ENCODE data around the gene CYYR1. TPM values are rescaled to one million over a fixed set of nuclear protein-coding genes. Genes with fewer than 3 reads are reported as not detected.

The CYYR1 gene
- total RNA-seq, 1 donor = not detected

DNA sequence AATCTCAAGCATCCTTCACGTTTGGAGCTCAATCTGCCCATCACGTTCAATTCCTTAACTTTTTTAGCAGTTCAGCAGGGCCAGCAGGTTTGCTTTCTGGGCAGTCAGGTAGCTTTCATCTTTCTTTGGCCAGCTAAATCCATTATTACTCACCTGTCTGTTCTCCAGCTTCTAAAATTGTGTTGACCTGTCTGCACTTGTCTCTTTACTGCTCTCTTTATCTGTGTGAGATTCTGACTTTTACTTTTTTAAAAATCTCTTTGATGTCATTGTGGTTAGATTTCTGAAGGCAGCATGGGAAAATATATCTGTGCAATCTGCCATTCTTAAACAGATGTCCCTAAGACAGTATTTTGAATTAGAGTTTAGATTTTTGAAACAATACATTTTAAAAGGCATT is 24.9 kb upstream of the CYYR1 start:
- Histone ChIP-seq H3K9me3 (ENCODE audit: low read depth, low read length) (no peaks in the 10 kb centered on the region), H3K27ac (ENCODE audit: low read depth, low read length) (no peak overlapping the region), H3K27me3 (ENCODE audit: insufficient read depth, low read length) (no peaks in the 10 kb centered on the region), H2AFZ (ENCODE audit: low read length) (no peak overlapping the region), H3K36me3 (ENCODE audit: insufficient read depth, low read length) (no peaks in the 10 kb centered on the region), H3K4me3 (ENCODE audit: insufficient read depth, low read length) (no peak overlapping the region), H3K79me2 (ENCODE audit: insufficient read depth, low read length) (no peaks in the 10 kb centered on the region), H3K4me2 (ENCODE audit: insufficient read depth, low read length) (no peak overlapping the region), H3K4me1 (ENCODE audit: insufficient read depth, low read length) (no peaks in the 10 kb centered on the region), H4K20me1 (ENCODE audit: insufficient read depth, low read length) (no peaks in the 10 kb centered on the region)
- TF ChIP-seq, protein P1, sequence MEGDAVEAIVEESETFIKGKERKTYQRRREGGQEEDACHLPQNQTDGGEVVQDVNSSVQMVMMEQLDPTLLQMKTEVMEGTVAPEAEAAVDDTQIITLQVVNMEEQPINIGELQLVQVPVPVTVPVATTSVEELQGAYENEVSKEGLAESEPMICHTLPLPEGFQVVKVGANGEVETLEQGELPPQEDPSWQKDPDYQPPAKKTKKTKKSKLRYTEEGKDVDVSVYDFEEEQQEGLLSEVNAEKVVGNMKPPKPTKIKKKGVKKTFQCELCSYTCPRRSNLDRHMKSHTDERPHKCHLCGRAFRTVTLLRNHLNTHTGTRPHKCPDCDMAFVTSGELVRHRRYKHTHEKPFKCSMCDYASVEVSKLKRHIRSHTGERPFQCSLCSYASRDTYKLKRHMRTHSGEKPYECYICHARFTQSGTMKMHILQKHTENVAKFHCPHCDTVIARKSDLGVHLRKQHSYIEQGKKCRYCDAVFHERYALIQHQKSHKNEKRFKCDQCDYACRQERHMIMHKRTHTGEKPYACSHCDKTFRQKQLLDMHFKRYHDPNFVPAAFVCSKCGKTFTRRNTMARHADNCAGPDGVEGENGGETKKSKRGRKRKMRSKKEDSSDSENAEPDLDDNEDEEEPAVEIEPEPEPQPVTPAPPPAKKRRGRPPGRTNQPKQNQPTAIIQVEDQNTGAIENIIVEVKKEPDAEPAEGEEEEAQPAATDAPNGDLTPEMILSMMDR (IDR thresholded peaks at IDR 0.05; ENCODE audit: extremely low read depth, low read depth, low read length) = no peak
- DNase-seq (ENCODE audit: insufficient read length, low spot score, missing footprints) = no peak

DNA sequence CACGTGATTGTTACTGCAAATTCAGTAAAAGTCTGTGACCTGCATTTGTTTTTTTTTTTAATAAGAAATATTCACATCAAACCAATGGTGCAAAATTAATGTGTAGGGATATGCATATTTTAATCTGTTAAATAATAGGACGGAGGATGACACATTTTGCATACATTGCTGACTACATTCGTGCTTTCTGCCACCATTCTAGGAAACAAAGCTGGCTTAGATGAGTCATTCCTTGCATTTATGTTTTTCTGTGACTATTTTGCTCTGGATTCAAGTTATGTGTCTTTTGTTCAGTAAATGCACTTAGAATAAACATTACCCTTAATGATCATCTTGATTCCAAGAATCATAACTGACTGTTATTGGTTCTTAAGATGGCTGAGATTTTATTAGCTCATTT is 23.9 kb upstream of the CYYR1 start:
- Histone ChIP-seq H2AFZ (ENCODE audit: low read length) (no peak overlapping the region), H3K36me3 (ENCODE audit: insufficient read depth, low read length) (no peaks in the 10 kb centered on the region), H4K20me1 (ENCODE audit: insufficient read depth, low read length) (no peaks in the 10 kb centered on the region), H3K27ac (ENCODE audit: low read depth, low read length) (no peak overlapping the region), H3K4me1 (ENCODE audit: insufficient read depth, low read length) (no peaks in the 10 kb centered on the region), H3K9me3 (ENCODE audit: low read depth, low read length) (no peaks in the 10 kb centered on the region), H3K4me3 (ENCODE audit: insufficient read depth, low read length) (no peak overlapping the region), H3K4me2 (ENCODE audit: insufficient read depth, low read length) (no peak overlapping the region), H3K27me3 (ENCODE audit: insufficient read depth, low read length) (no peaks in the 10 kb centered on the region), H3K79me2 (ENCODE audit: insufficient read depth, low read length) (no peaks in the 10 kb centered on the region)
- TF ChIP-seq, protein P1 (IDR thresholded peaks at IDR 0.05; ENCODE audit: extremely low read depth, low read depth, low read length) = no peak
- no peak for DNase-seq (ENCODE audit: insufficient read length, low spot score, missing footprints)

- no peak overlapping the region for H3K4me2 ChIP-seq (ENCODE audit: insufficient read depth, low read length)
- no peak overlapping the region for H3K4me3 ChIP-seq (ENCODE audit: insufficient read depth, low read length)
- H4K20me1 ChIP-seq (ENCODE audit: insufficient read depth, low read length) = no peaks in the 10 kb centered on the region
- TF ChIP-seq, protein P1 (IDR thresholded peaks at IDR 0.05; ENCODE audit: extremely low read depth, low read depth, low read length) = no peak
- H3K79me2 ChIP-seq (ENCODE audit: insufficient read depth, low read length) = no peaks in the 10 kb centered on the region
- DNase-seq (ENCODE audit: insufficient read length, low spot score, missing footprints) = no peak
- H3K27me3 ChIP-seq (ENCODE audit: insufficient read depth, low read length) = no peaks in the 10 kb centered on the region
- H3K36me3 ChIP-seq (ENCODE audit: insufficient read depth, low read length) = no peaks in the 10 kb centered on the region
- H3K9me3 ChIP-seq (ENCODE audit: low read depth, low read length) = no peaks in the 10 kb centered on the region
- no peaks in the 10 kb centered on the region for H3K4me1 ChIP-seq (ENCODE audit: insufficient read depth, low read length)
- no peak overlapping the region for H3K27ac ChIP-seq (ENCODE audit: low read depth, low read length)
- no peak overlapping the region for H2AFZ ChIP-seq (ENCODE audit: low read length)
Observed at GRCh38 chr21:26595971-26596370, 22.9 kb upstream of the CYYR1 start.

DNA sequence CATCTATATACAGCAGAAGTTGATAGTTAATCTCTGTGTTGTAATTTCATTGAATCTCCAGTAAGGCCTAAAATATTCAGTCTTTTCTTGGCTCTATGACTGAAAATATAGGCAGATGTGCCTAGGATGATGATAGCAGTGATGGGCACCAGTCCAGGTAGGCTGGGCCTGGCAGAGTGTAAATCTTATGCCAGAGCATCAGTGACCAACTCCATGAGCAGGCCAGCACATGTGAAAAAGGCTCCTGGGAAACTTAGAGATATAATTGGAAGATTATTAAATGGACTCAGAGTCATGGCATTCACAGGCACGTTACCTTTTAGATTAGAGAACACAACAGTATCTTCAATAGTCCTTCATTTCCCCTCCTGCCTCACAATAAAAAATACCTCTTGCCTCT is 20.7 kb upstream of the CYYR1 start:
- DNase-seq (ENCODE audit: insufficient read length, low spot score, missing footprints) = no peak
- H3K36me3 ChIP-seq (ENCODE audit: insufficient read depth, low read length) = no peaks in the 10 kb centered on the region
- H4K20me1 ChIP-seq (ENCODE audit: insufficient read depth, low read length) = no peaks in the 10 kb centered on the region
- no peak overlapping the region for H3K4me3 ChIP-seq (ENCODE audit: insufficient read depth, low read length)
- H3K9me3 ChIP-seq (ENCODE audit: low read depth, low read length) = no peaks in the 10 kb centered on the region
- no peaks in the 10 kb centered on the region for H3K4me1 ChIP-seq (ENCODE audit: insufficient read depth, low read length)
- no peak overlapping the region for H3K4me2 ChIP-seq (ENCODE audit: insufficient read depth, low read length)
- H2AFZ ChIP-seq (ENCODE audit: low read length) = no peak overlapping the region
- H3K27me3 ChIP-seq (ENCODE audit: insufficient read depth, low read length) = no peaks in the 10 kb centered on the region
- H3K79me2 ChIP-seq (ENCODE audit: insufficient read depth, low read length) = no peaks in the 10 kb centered on the region
- TF ChIP-seq, protein P1 (IDR thresholded peaks at IDR 0.05; ENCODE audit: extremely low read depth, low read depth, low read length) = no peak
- no peak overlapping the region for H3K27ac ChIP-seq (ENCODE audit: low read depth, low read length)
